ENCODE measurements around the gene CELF5. TPM values are rescaled to one million over a fixed set of nuclear protein-coding genes. Genes with fewer than 3 reads are reported as not detected.
A peak's percentile ranks its signal among the peaks of the same experiment; 100 is the strongest.

The CELF5 gene
- total and polyA plus RNA-seq, 10 donors = 0.05 to 0.19 (median 0.10) TPM; not detected in 7

DNA sequence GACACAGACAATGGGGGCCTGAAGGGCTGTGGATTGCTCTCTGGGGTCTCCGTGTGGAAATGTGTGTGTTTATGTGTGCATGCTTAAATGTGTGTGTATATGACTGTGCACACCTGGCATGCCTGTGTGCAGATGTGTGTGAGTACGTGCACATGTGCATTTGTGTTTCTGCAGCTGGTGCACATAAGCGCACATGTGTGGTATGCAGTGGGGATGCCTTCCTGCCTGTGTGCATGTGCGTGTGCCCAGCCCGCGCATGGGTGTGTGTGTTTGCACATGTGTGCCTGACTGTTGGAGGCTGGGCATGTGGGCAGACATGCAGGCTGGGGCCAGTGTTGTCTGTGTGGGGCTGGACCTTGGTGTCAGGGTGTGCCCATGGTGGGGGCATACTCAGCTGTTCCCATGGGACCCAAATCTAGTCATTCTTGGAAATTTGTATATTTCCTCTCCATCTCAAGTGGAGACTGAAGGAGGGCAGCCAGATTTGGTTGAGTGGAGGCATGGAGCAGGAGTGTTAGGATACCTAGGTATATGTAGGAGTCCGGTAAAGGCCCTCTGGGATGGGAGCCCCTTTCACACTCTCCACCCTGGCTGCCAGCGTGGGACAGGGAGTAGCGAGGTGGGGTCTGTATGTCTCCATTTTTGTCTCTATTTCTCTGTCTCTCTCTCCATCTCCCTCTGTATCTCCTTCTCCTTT is 49.9 kb downstream of the CELF5 start:
- TF ChIP-seq POLR2A (IDR thresholded peaks at IDR 0.05) (no peak), POLR2AphosphoS5 (IDR thresholded peaks at IDR 0.05) (no peak)
- TF ChIP-seq, protein P1, sequence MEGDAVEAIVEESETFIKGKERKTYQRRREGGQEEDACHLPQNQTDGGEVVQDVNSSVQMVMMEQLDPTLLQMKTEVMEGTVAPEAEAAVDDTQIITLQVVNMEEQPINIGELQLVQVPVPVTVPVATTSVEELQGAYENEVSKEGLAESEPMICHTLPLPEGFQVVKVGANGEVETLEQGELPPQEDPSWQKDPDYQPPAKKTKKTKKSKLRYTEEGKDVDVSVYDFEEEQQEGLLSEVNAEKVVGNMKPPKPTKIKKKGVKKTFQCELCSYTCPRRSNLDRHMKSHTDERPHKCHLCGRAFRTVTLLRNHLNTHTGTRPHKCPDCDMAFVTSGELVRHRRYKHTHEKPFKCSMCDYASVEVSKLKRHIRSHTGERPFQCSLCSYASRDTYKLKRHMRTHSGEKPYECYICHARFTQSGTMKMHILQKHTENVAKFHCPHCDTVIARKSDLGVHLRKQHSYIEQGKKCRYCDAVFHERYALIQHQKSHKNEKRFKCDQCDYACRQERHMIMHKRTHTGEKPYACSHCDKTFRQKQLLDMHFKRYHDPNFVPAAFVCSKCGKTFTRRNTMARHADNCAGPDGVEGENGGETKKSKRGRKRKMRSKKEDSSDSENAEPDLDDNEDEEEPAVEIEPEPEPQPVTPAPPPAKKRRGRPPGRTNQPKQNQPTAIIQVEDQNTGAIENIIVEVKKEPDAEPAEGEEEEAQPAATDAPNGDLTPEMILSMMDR (IDR thresholded peaks at IDR 0.05 in 8 of 11, conservative IDR thresholded peaks at IDR 0.05 in 3 of 11) = no peak
- no peak for DNase-seq
- peaks cover 2 to 23% (median 9%) of the 10 kb centered on the region in 6 donors for H3K4me1 ChIP-seq
- no peaks in the 10 kb centered on the region for H3K36me3 ChIP-seq
- peaks cover 0 to 90% (median 47%) of the 10 kb centered on the region in 7 donors for H3K27me3 ChIP-seq (replicated peaks in 1 of 7)
- H3K27ac ChIP-seq = no peak overlapping the region
- H3K4me3 ChIP-seq = no peak overlapping the region
- 78 to 86% (median 83%) methylated on average over 9 of the region's 9 CpGs for WGBS, 5 donors
- peaks cover 0 to 14% (median 6%) of the 10 kb centered on the region in 8 donors for H3K9me3 ChIP-seq
- intact Hi-C loops (cut with DNase I; ENCODE audit: low total_unique reads) = no loop called here

DNA sequence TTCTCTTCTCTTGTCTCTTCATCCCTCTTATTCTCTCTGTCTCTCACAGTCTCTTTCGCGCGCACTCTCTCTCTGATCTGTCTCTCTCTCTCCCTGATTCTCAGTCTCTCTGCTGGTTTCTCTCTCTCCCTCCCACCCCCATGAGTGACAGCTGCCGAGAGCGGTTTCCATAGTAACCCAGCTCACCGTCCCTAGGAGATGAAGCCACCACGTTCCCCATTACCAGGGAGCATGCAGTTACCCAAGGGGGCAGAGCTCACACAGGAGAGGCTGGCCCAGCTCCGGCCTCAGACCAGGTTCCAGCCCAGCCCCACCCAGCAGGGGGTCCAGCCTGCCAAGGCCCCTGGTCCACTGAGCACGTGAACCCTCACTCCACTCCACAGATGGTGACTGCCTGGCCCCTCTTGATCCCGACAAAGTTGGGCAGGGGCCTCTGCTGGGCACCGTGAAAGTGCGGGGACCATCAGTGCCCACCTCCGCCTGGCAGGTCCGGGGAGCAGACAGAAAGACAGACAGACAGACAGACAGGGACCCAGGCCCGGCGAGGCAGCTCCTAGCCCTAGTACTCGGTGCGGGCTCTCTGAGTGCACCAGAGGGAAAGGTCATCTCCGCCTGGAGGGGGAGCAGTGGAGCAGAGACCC is 50.6 kb downstream of the CELF5 start:
- H3K4me1 ChIP-seq = peaks cover 2 to 23% (median 9%) of the 10 kb centered on the region in 6 donors
- peaks cover 0 to 87% (median 41%) of the 10 kb centered on the region in 7 donors for H3K27me3 ChIP-seq (replicated peaks in 1 of 7)
- no peak for DNase-seq
- 10 to 13% (median 11%) methylated on average over 17 to 19 of the region's 19 CpGs for WGBS, 5 donors
- intact Hi-C loops (cut with DNase I; ENCODE audit: low total_unique reads) = no loop called here
- H3K36me3 ChIP-seq = no peaks in the 10 kb centered on the region
- peaks cover 0 to 14% (median 6%) of the 10 kb centered on the region in 8 donors for H3K9me3 ChIP-seq
- H3K27ac ChIP-seq = peak overlapping the region in 3 of 8 donors; percentile 48 to 66 (median 52)
- TF ChIP-seq POLR2A (IDR thresholded peaks at IDR 0.05) = no peak
- TF ChIP-seq, protein P1 (IDR thresholded peaks at IDR 0.05 in 8 of 11, conservative IDR thresholded peaks at IDR 0.05 in 3 of 11) = peak in 1 of 11 experiments; percentile 29
- H3K4me3 ChIP-seq = peak overlapping the region; percentile 23 to 73 (median 40)

DNA sequence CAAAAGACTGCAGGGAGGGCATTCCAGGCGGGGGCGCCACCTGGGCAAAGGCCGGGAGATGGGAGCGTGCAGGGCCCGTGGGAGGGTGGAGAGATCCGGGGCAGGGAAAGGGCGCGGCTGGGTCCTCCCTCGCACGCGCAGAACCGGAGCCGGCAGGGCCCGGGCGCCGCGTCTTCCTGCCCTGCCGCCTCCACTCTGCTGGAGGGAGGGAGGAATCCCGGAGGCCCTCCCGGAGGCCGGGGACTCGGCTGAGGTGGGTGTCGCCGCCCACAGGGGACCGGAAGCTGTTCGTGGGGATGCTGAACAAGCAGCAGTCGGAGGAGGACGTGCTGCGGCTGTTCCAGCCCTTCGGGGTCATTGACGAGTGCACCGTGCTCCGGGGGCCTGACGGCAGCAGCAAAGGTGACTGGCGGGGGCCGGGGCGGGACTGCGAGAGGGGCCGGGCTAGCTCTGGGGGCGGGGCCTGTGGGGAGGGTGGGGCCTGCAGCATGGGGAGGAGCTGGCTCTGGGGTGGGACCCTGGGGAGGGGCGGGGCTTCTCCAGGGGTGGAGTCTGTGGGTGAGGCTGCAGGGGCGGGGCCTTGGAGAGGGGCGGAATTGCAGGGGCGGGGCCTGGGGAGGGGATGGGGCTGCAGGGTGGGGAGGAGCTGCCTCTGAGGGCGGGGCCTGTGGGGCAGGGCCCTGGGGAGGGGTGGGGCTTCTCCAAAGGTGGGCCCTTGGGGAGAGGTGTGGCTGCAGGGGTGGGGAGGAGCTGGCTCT is 51.3 kb downstream of the CELF5 start:
- DNase-seq = peak; percentile 93
- Histone ChIP-seq H3K36me3 (no peaks in the 10 kb centered on the region), H3K27ac (peak overlapping the region in 3 of 8 donors; percentile 48 to 66 (median 52)), H3K4me3 (peak overlapping the region; percentile 23 to 73 (median 40)), H3K4me1 (peaks cover 2 to 23% (median 9%) of the 10 kb centered on the region in 6 donors), H3K27me3 (replicated peaks in 1 of 7) (peaks cover 0 to 87% (median 37%) of the 10 kb centered on the region in 7 donors), H3K9me3 (peaks cover 0 to 14% (median 6%) of the 10 kb centered on the region in 8 donors)
- TF ChIP-seq, protein P1 (IDR thresholded peaks at IDR 0.05 in 8 of 11, conservative IDR thresholded peaks at IDR 0.05 in 3 of 11) = peak in 3 of 11 experiments; percentile 9 to 54 (median 26)
- TF ChIP-seq POLR2AphosphoS5 (IDR thresholded peaks at IDR 0.05) (peak in 2 of 3 donors; percentile 30 to 76), POLR2A (IDR thresholded peaks at IDR 0.05) (no peak)
- intact Hi-C loops (cut with DNase I; ENCODE audit: low total_unique reads) = no loop called here
- WGBS, 5 donors = 1 to 5% (median 2%) methylated on average over 11 to 45 of the region's 45 CpGs
